Esophagus squamous epithelium (tissue), 4 donors: ENCODE results near the gene PARVA.

Experiments
- POLR2A ChIP-seq, 4 donors: fragments of 450-650 bp; IDR thresholded peaks; one replicate each; pipeline ENCODE4 v1.6.1; 2017; ENCODE audit warnings: antibody characterized with exemption in 4 of 4, mild to moderate bottlenecking in 4 of 4, moderate library complexity in 3 of 4
- TF ChIP-seq, protein P1 (sequence below), 6 experiments: fragments of 450-650 bp in 4 of 6; fragments of 200-600 bp in 2 of 6; sonication (generic) in 2 of 6; IDR thresholded peaks; one replicate each; pipeline ENCODE4 v1.5.1; 2016 to 2019; ENCODE audit warnings: antibody characterized with exemption in 6 of 6, mild to moderate bottlenecking in 4 of 6, moderate library complexity in 4 of 6

DNA sequence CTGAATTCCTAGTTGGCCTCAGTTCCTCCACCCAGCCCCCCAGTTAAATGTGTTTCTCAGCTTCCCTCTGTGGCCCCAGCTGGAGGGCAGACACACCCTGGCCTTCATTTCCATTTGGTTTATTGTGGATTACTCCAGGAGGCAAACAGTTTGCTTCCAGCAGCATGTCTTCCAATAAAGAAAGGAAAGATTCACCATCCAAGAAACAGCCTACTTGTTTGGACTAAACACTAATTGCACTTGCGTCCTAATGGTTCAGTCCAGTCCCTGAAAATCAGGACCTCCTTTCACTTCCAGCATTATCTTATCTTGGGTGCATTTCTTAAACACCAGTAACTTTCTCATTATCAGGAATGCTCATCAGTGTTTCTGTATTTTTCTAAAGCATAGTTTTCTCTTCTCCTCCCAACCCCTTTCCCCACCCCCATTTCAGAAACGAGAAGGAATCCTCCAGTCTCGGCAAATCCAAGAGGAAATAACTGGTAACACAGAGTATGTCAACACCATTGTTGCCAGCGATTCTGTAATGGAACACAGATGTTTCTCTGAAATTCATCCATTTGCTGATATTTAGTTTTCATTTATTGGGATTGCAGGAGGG is 130.9 kb downstream of the PARVA start:
- TF ChIP-seq, protein P1, sequence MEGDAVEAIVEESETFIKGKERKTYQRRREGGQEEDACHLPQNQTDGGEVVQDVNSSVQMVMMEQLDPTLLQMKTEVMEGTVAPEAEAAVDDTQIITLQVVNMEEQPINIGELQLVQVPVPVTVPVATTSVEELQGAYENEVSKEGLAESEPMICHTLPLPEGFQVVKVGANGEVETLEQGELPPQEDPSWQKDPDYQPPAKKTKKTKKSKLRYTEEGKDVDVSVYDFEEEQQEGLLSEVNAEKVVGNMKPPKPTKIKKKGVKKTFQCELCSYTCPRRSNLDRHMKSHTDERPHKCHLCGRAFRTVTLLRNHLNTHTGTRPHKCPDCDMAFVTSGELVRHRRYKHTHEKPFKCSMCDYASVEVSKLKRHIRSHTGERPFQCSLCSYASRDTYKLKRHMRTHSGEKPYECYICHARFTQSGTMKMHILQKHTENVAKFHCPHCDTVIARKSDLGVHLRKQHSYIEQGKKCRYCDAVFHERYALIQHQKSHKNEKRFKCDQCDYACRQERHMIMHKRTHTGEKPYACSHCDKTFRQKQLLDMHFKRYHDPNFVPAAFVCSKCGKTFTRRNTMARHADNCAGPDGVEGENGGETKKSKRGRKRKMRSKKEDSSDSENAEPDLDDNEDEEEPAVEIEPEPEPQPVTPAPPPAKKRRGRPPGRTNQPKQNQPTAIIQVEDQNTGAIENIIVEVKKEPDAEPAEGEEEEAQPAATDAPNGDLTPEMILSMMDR (IDR thresholded peaks at IDR 0.05) = no peak
- TF ChIP-seq POLR2A (IDR thresholded peaks at IDR 0.05) = no peak
